ENCODE results near the gene PKNOX2. TPM values are rescaled to one million over a fixed set of nuclear protein-coding genes. Genes with fewer than 3 reads are reported as not detected.

The PKNOX2 gene
- total RNA-seq, 1 experiment from 2014 or later = not detected

- Mint-ChIP-seq H3K36me3 (ENCODE audit: insufficient read depth, unreplicated experiment) (no peaks in the 10 kb centered on the region), H3K27me3 (ENCODE audit: unreplicated experiment) (peaks cover 70% of the 10 kb centered on the region), H3K4me3 (ENCODE audit: low read depth, unreplicated experiment) (no peak overlapping the region), H3K9me3 (ENCODE audit: low read depth, unreplicated experiment) (no peaks in the 10 kb centered on the region), H3K4me1 (ENCODE audit: low read depth, unreplicated experiment) (no peaks in the 10 kb centered on the region), H3K27ac (ENCODE audit: unreplicated experiment) (no peak overlapping the region)
- TF ChIP-seq CTCF (IDR thresholded peaks at IDR 0.05; ENCODE audit: unreplicated experiment) = no peak
- DNase-seq = no peak
- intact Hi-C loops (cut with micrococcal nuclease; ENCODE audit: unreplicated experiment) = no loop called here
- BruUV-seq (replicated peaks) = no TSS peak
- CTCF ChIA-PET = no interaction called here
These were observed 10.0 kb upstream of the PKNOX2 start for GRCh38 chr11:125154378-125155099.

GRCh38 chr11:125155100-125155444, 9.5 kb upstream of the PKNOX2 start:
- H3K27ac Mint-ChIP-seq (ENCODE audit: unreplicated experiment) = no peak overlapping the region
- H3K9me3 Mint-ChIP-seq (ENCODE audit: low read depth, unreplicated experiment) = no peaks in the 10 kb centered on the region
- H3K4me3 Mint-ChIP-seq (ENCODE audit: low read depth, unreplicated experiment) = no peak overlapping the region
- intact Hi-C loops (cut with micrococcal nuclease; ENCODE audit: unreplicated experiment) = no loop called here
- no TSS peak for BruUV-seq (replicated peaks)
- TF ChIP-seq CTCF (IDR thresholded peaks at IDR 0.05; ENCODE audit: unreplicated experiment) = no peak
- peaks cover 70% of the 10 kb centered on the region for H3K27me3 Mint-ChIP-seq (ENCODE audit: unreplicated experiment)
- H3K4me1 Mint-ChIP-seq (ENCODE audit: low read depth, unreplicated experiment) = no peaks in the 10 kb centered on the region
- DNase-seq = no peak
- no peaks in the 10 kb centered on the region for H3K36me3 Mint-ChIP-seq (ENCODE audit: insufficient read depth, unreplicated experiment)
- CTCF ChIA-PET = no interaction called here

- CTCF ChIA-PET = no interaction called here
- Mint-ChIP-seq H3K4me3 (ENCODE audit: low read depth, unreplicated experiment) (no peak overlapping the region), H3K36me3 (ENCODE audit: insufficient read depth, unreplicated experiment) (no peaks in the 10 kb centered on the region), H3K27me3 (ENCODE audit: unreplicated experiment) (peaks cover 72% of the 10 kb centered on the region), H3K4me1 (ENCODE audit: low read depth, unreplicated experiment) (no peaks in the 10 kb centered on the region), H3K9me3 (ENCODE audit: low read depth, unreplicated experiment) (no peaks in the 10 kb centered on the region), H3K27ac (ENCODE audit: unreplicated experiment) (no peak overlapping the region)
- no peak for TF ChIP-seq CTCF (IDR thresholded peaks at IDR 0.05; ENCODE audit: unreplicated experiment)
- no peak for DNase-seq
- intact Hi-C loops (cut with micrococcal nuclease; ENCODE audit: unreplicated experiment) = no loop called here
- no TSS peak for BruUV-seq (replicated peaks)
These were observed 8.8 kb upstream of the PKNOX2 start for GRCh38 chr11:125155767-125156166.

GRCh38 chr11:125156346-125157117, 8.0 kb upstream of the PKNOX2 start:
- TF ChIP-seq CTCF (IDR thresholded peaks at IDR 0.05; ENCODE audit: unreplicated experiment) = no peak
- Mint-ChIP-seq H3K27ac (ENCODE audit: unreplicated experiment) (no peak overlapping the region), H3K9me3 (ENCODE audit: low read depth, unreplicated experiment) (no peaks in the 10 kb centered on the region), H3K27me3 (ENCODE audit: unreplicated experiment) (peaks cover 80% of the 10 kb centered on the region), H3K4me1 (ENCODE audit: low read depth, unreplicated experiment) (no peaks in the 10 kb centered on the region), H3K4me3 (ENCODE audit: low read depth, unreplicated experiment) (no peak overlapping the region), H3K36me3 (ENCODE audit: insufficient read depth, unreplicated experiment) (no peaks in the 10 kb centered on the region)
- CTCF ChIA-PET = no interaction called here
- no peak for DNase-seq
- intact Hi-C loops (cut with micrococcal nuclease; ENCODE audit: unreplicated experiment) = no loop called here
- no TSS peak for BruUV-seq (replicated peaks)
